ENCODE measurements around the gene SEMA4D.

Gene SEMA4D

DNA sequence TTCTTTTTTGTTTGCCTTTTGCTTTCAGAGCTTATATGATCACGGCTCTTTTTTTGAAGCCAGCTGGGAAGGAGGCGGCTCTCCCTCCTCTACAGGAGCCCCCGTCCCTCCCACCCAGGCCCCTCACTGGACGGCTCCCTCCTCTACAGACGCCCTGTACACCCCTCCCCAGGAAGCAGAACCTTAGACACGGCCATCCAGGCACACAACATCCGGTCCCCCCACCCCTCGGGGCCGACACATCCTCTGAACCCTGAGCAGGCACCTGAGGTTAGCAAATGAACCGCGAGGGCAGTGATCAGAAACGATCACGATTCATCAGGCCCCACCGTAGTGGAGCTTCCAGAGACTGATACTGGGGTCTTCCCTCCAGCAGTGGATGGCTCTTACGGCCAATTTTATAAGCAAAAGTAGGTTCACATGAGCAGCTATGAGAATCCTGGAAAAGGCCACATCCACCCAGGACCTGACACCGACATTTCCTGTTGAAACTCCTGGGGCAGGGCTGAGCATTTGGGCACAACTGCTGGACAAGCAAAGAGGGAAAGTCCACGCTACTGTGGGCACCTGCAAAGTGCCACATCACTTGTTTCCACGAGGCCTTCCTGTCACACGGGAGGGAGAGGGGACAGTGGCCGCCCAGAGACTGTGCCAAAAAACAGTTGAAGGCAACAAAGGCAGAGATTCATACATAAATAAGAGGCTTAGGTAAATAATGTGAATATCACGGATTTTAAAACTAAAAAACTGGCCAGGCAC is 78.9 kb downstream of the SEMA4D start:
- FAIRE-seq (no peak), DNase-seq (ENCODE audit: insufficient read length, low spot score) (no peak)
- TF ChIP-seq, protein P1, sequence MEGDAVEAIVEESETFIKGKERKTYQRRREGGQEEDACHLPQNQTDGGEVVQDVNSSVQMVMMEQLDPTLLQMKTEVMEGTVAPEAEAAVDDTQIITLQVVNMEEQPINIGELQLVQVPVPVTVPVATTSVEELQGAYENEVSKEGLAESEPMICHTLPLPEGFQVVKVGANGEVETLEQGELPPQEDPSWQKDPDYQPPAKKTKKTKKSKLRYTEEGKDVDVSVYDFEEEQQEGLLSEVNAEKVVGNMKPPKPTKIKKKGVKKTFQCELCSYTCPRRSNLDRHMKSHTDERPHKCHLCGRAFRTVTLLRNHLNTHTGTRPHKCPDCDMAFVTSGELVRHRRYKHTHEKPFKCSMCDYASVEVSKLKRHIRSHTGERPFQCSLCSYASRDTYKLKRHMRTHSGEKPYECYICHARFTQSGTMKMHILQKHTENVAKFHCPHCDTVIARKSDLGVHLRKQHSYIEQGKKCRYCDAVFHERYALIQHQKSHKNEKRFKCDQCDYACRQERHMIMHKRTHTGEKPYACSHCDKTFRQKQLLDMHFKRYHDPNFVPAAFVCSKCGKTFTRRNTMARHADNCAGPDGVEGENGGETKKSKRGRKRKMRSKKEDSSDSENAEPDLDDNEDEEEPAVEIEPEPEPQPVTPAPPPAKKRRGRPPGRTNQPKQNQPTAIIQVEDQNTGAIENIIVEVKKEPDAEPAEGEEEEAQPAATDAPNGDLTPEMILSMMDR (IDR thresholded peaks at IDR 0.05; ENCODE audit: insufficient read depth, missing control alignments) = no peak

DNA sequence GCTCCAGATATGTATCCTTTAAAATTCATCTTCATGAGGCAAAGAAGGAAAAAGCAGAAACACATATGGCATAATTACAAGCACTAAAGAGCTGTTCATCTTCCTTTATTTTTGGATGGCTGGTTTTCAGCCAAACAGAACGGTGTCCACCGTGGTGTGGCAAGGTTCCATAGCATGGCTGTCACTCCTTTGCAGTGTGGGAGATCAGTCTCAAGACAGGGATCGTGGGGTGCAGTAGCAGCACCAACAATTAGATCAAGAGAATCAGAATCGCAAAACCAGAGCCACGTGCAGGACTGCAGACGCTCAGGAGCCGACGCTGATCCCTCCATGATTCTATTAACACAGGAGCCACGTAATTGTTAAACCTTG is 79.5 kb downstream of the SEMA4D start:
- DNase-seq (ENCODE audit: insufficient read length, low spot score) (no peak), FAIRE-seq (no peak)
- TF ChIP-seq, protein P1 (IDR thresholded peaks at IDR 0.05; ENCODE audit: insufficient read depth, missing control alignments) = no peak

DNA sequence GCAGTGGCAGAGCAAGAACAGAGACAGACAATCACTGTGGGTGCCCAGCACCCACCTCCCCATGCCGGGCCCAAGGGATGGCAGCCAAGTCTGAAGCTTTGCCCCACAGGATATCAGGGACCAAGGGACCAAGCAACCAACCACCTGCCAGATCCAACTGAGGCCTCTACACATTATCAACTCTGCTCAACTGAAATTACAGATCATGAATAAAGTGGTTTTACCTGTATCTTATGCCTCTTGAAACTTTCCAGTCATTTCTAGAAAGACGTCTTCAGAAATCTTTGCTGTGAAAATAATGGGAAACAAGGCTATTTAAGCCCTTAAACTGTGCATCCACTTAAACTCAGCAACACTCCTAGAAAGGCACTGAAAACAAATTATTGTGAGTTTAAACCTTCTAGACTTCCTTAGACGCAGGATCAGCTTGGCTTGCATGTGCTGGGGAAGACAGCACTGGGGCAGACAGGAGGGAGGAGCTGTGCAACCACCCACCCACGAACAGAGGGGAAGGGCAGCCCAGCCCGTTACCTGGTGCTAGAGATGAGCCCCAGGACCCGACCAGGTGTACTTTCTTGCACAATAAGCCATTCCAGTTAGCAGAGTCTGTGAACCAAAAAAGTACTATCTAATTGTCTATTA is 80.0 kb downstream of the SEMA4D start:
- TF ChIP-seq, protein P1 (IDR thresholded peaks at IDR 0.05; ENCODE audit: insufficient read depth, missing control alignments) = no peak
- FAIRE-seq (no peak), DNase-seq (ENCODE audit: insufficient read length, low spot score) (no peak)

- DNase-seq (ENCODE audit: insufficient read length, low spot score) (no peak), FAIRE-seq (no peak)
These were observed 83.1 kb downstream of the SEMA4D start for GRCh38 chr9:89414670-89415324.

DNA sequence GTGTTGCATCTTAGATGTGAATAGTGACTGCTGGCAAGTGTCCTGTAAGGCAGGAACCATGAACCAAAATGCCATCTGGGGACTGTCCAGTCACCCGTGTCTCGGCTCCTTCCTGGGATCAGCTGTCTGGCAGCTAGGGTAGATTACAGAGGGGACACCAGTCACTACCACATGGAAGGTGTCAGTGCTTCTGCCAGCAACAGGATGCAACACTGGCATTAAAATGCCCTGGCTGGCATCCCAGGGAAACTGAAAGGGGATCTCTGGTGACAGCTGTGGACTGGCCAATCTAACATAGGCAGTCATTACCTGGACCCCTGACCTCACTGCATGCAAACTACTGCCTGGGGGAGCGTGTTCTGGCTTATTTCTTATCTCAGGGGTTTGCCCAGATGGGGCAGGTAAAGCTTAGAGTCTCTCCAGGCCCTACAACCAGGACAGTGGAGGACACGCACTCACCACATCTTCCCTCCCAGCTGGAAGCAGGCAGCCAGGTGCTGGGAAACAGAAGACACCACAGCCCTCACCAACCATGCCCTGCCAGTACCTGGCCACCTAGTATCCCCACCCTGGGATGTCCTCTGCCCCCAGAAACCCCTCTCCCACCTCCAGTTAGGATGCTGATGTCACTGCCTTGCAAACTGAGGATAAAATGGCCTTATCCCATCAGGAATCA is 83.8 kb downstream of the SEMA4D start:
- FAIRE-seq (no peak), DNase-seq (ENCODE audit: insufficient read length, low spot score) (no peak)

More at GRCh38 chr9:89414670-89415324, 83.1 kb downstream of the SEMA4D start:
- TF ChIP-seq, protein P1 (IDR thresholded peaks at IDR 0.05; ENCODE audit: insufficient read depth, missing control alignments) = no peak

GRCh38 chr9:89412951-89413350 is 85.0 kb downstream of the SEMA4D start:
- DNase-seq (ENCODE audit: insufficient read length, low spot score) (no peak), FAIRE-seq (no peak)

More for the DNA sequence above, 83.8 kb downstream of the SEMA4D start:
- TF ChIP-seq, protein P1 (IDR thresholded peaks at IDR 0.05; ENCODE audit: insufficient read depth, missing control alignments) = no peak

More at GRCh38 chr9:89412951-89413350, 85.0 kb downstream of the SEMA4D start:
- TF ChIP-seq, protein P1 (IDR thresholded peaks at IDR 0.05; ENCODE audit: insufficient read depth, missing control alignments) = no peak

Data from D721Med (cell line).